SK-N-SH (cell line): ENCODE data around the gene IGSF9B. TPM values are rescaled to one million over a fixed set of nuclear protein-coding genes. Genes with fewer than 3 reads are reported as not detected.
A peak's percentile ranks its signal among the peaks of the same experiment; 100 is the strongest.

ENCODE experiments used
- CTCF ChIA-PET: fragments of 300-600, 350-600 bp; formaldehyde crosslinking; extraction: SDS; loops from one replicate; lab custom pipeline; 2021; lab: Yijun Ruan, JAX
- POLR2A ChIA-PET: fragments of 350-600 bp; sonication (Branson Sonifier 250); formaldehyde crosslinking; extraction: SDS; loops from one replicate; lab custom pipeline; 2020; ENCODE audit warnings: antibody characterized with exemption, inconsistent platforms; lab: Yijun Ruan, JAX
- DNase-seq: peaks from one replicate; pipeline ENCODE4 v3.0.0; 2012
- H2AFZ ChIP-seq: fragments of 200-600 bp; sonication (generic); 2 replicates; pipeline ENCODE4 v1.8.1; 2016; ENCODE audit warnings: antibody characterized with exemption, mild to moderate bottlenecking, low read depth
- H3F3A ChIP-seq: fragments of 200-600 bp; sonication (generic); replicated peaks from 2 replicates; pipeline ENCODE3; 2016; ENCODE audit warnings: antibody characterized with exemption, mild to moderate bottlenecking; ENCODE audit not compliant: insufficient read depth
- H3K27ac ChIP-seq, 2 experiments: fragments of 200-500 bp in 1 of 2; fragments of 200-600 bp in 1 of 2; sonication (Bioruptor generic) in 1 of 2; sonication (generic), shearing (Covaris generic) in 1 of 2; 2 replicates each; pipeline versions ENCODE4 v1.5.1 to v1.6.1; 2014 to 2016; ENCODE audit warnings: low read depth in 2 of 2, inconsistent platforms in 1 of 2, low read length in 1 of 2, mild to moderate bottlenecking in 1 of 2, mixed read lengths in 1 of 2
- H3K27me3 ChIP-seq: fragments of 200-600 bp; sonication (generic), shearing (Covaris generic); 2 replicates; pipeline ENCODE4 v1.6.1; 2016; ENCODE audit warnings: mixed run types; ENCODE audit not compliant: insufficient read depth
- H3K36me3 ChIP-seq, 2 experiments: fragments of 200-500 bp in 1 of 2; fragments of 200-600 bp in 1 of 2; sonication (Bioruptor generic) in 1 of 2; sonication (generic) in 1 of 2; replicated peaks in 1 of 2; 2 replicates each; pipeline versions ENCODE3 to v1.5.1; 2014 to 2016; ENCODE audit warnings: low read length in 1 of 2, mild to moderate bottlenecking in 1 of 2; ENCODE audit not compliant: insufficient read depth in 2 of 2, control insufficient read depth in 1 of 2
- H3K4me1 ChIP-seq, 2 experiments: fragments of 200-500 bp in 1 of 2; fragments of 200-600 bp in 1 of 2; sonication (Bioruptor generic) in 1 of 2; sonication (generic), shearing (Covaris generic) in 1 of 2; 2 replicates each; pipeline versions ENCODE4 v1.5.1 to v1.6.1; 2014 to 2016; ENCODE audit warnings: low read depth in 1 of 2, low read length in 1 of 2, mixed run types in 1 of 2; ENCODE audit not compliant: insufficient read depth in 2 of 2, control insufficient read depth in 1 of 2
- H3K4me2 ChIP-seq: fragments of 200-600 bp; sonication (generic), shearing (Covaris generic); 2 replicates; pipeline ENCODE4 v1.6.1; 2017; ENCODE audit warnings: mixed run types
- H3K4me3 ChIP-seq, 2 experiments: fragments of 200-500 bp in 1 of 2; fragments of 200-600 bp in 1 of 2; sonication (Bioruptor generic) in 1 of 2; sonication (generic), shearing (Covaris generic) in 1 of 2; 2 replicates each; pipeline versions ENCODE4 v1.5.1 to v1.8.1; 2014 to 2016; ENCODE audit warnings: low read depth in 2 of 2, inconsistent platforms in 1 of 2, low read length in 1 of 2, mild to moderate bottlenecking in 1 of 2, mixed read lengths in 1 of 2, moderate library complexity in 1 of 2
- H3K79me2 ChIP-seq: fragments of 200-600 bp; sonication (generic); 2 replicates; pipeline ENCODE4 v1.8.1; 2017; ENCODE audit warnings: mild to moderate bottlenecking; ENCODE audit not compliant: insufficient read depth
- H3K9ac ChIP-seq: fragments of 200-600 bp; sonication (generic); 2 replicates; pipeline ENCODE4 v1.6.1; 2017; ENCODE audit warnings: mixed run types
- H3K9me2 ChIP-seq: fragments of 200-600 bp; sonication (generic); 2 replicates; pipeline ENCODE4 v1.6.1; 2017; ENCODE audit warnings: mixed run types
- H3K9me3 ChIP-seq: fragments of 200-600 bp; sonication (generic); 2 replicates; pipeline ENCODE4 v1.6.1; 2017; ENCODE audit warnings: mixed run types, mild to moderate bottlenecking, moderate library complexity
- H4K20me1 ChIP-seq: fragments of 200-600 bp; sonication (generic); 2 replicates; pipeline ENCODE4 v1.6.1; 2017; ENCODE audit warnings: mild to moderate bottlenecking, mixed run types; ENCODE audit not compliant: insufficient read depth
- EP300 ChIP-seq, 2 experiments: IDR thresholded peaks; 2 replicates each; pipeline versions ENCODE4 v1.4.0 to v1.6.1; 2012; ENCODE audit warnings: borderline replicate concordance in 1 of 2, low read depth in 1 of 2, low read length in 1 of 2
- FOXJ3 ChIP-seq: sonication (generic); formaldehyde crosslinking; IDR thresholded peaks from 2 replicates; pipeline ENCODE4 v1.5.1; 2020; ENCODE audit warnings: mild to moderate bottlenecking, missing genetic modification reagents
- MAX ChIP-seq: IDR thresholded peaks from 2 replicates; pipeline ENCODE4 v1.4.0; 2012; ENCODE audit warnings: low read depth
- MEF2A ChIP-seq: IDR thresholded peaks from 2 replicates; pipeline ENCODE4 v1.4.0; 2012; ENCODE audit warnings: low read depth, borderline replicate concordance
- PBX3 ChIP-seq: IDR thresholded peaks from 2 replicates; pipeline ENCODE4; 2012
- POLR2AphosphoS5 ChIP-seq: IDR thresholded peaks from 2 replicates; pipeline ENCODE4 v1.6.1; 2012; ENCODE audit warnings: low read depth, low read length
- RCOR1 ChIP-seq: fragments of 150-350 bp; IDR thresholded peaks from 2 replicates; pipeline ENCODE4 v1.6.1; 2017; ENCODE audit warnings: antibody characterized with exemption, low read length
- SIN3A ChIP-seq: IDR thresholded peaks from 2 replicates; pipeline ENCODE4 v1.6.1; 2012; ENCODE audit warnings: low read depth, mild to moderate bottlenecking, low read length, moderate library complexity, borderline replicate concordance
- TEAD4 ChIP-seq: IDR thresholded peaks from 2 replicates; pipeline ENCODE4 v1.4.0; 2012; ENCODE audit warnings: mild to moderate bottlenecking, borderline replicate concordance; ENCODE audit not compliant: insufficient read depth
- WGBS: methylation state at CpG from one replicate; pipeline ENCODE4 v1.1.6; 2017; ENCODE audit warnings: low lambda C conversion rate; 5-methylcytosine and 5-hydroxymethylcytosine counted together
- polyA plus RNA-seq, 3 experiments: library from polyadenylated mRNA; depleted of rRNA; stranded (reverse); fragments of >200 nt; gene quantifications; 2 replicates each; pipeline ENCODE4 v1.2.3, GENCODE V29; 2012

Gene IGSF9B
- polyA plus RNA-seq, 1 of the 3 experiments (the other 2 are of a cell fraction): 0.41 TPM

- H3K4me1 ChIP-seq: peaks cover 0 to 100% of the 10 kb centered on the region in 2 experiments; a peak in 2 of 4 replicates
- CTCF ChIA-PET: interaction anchor here (2.5 to 16.7 kb wide), 5 partner anchors 12 to 101 kb away, joined by 8 to 200 read pairs (median 37); no protein-coding TSS in a partner anchor
- H3K27me3 ChIP-seq: peaks cover 3% of the 10 kb centered on the region; the same call in 1 of the 2 replicates
- H3K36me3 ChIP-seq: no peaks in the 10 kb centered on the region
- no peak for DNase-seq
- no peak overlapping the region for H3K4me3 ChIP-seq
- H3K9me2 ChIP-seq: no peaks in the 10 kb centered on the region
- H3K79me2 ChIP-seq: no peaks in the 10 kb centered on the region
- TF ChIP-seq TEAD4 (no peak), FOXJ3 (CRISPR knock-in tag) (no peak), PBX3 (no peak)
- TF ChIP-seq, all 33 proteins: peak for 0
- H3K27ac ChIP-seq: peak overlapping the region in 1 of 2 experiments; percentile 89; a peak in 2 of 4 replicates
- H2AFZ ChIP-seq: no peak overlapping the region
- H3K9ac ChIP-seq: no peak overlapping the region
- no peaks in the 10 kb centered on the region for H4K20me1 ChIP-seq
- no peaks in the 10 kb centered on the region for H3K9me3 ChIP-seq
- POLR2A ChIA-PET: interaction anchor here (0.8 to 8.3 kb wide), 4 partner anchors 13 to 102 kb away, joined by 3 to 102 read pairs (median 42); no protein-coding TSS in a partner anchor
- WGBS: 63% methylated on average over 6 of the region's 6 CpGs
- no peaks in the 10 kb centered on the region for H3F3A ChIP-seq
- no peak overlapping the region for H3K4me2 ChIP-seq
Observed at GRCh38 chr11:133949129-133949528, 7.6 kb downstream of the IGSF9B start.

GRCh38 chr11:133948711-133949110 is 8.1 kb downstream of the IGSF9B start:
- CTCF ChIA-PET: interaction anchor here (0.8 to 16.7 kb wide), 9 partner anchors 9 to 191 kb away, joined by 3 to 200 read pairs (median 8); no protein-coding TSS in a partner anchor
- WGBS: 80% methylated on average over 1 of the region's 9 CpGs

More at GRCh38 chr11:133948711-133949110, 8.1 kb downstream of the IGSF9B start:
- no peaks in the 10 kb centered on the region for H4K20me1 ChIP-seq
- no peaks in the 10 kb centered on the region for H3F3A ChIP-seq
- H3K27ac ChIP-seq: peak overlapping the region in 1 of 2 experiments; percentile 89; a peak in 2 of 4 replicates
- no peak overlapping the region for H3K4me2 ChIP-seq
- no peak for TF ChIP-seq POLR2AphosphoS5
- TF ChIP-seq PBX3: no peak
- no peak for TF ChIP-seq MAX
- no peak for TF ChIP-seq MEF2A
- TF ChIP-seq SIN3A: no peak
- TF ChIP-seq EP300 (IDR thresholded peaks at IDR 0.05; ENCODE audit: borderline replicate concordance in 1 of 2, low read depth in 1 of 2, low read length in 1 of 2): no peak
- TF ChIP-seq RCOR1: no peak
- POLR2A ChIA-PET: interaction anchor here (0.8 to 8.3 kb wide), 9 partner anchors 8 to 102 kb away, joined by 3 to 102 read pairs (median 14); partner anchors contain the start of gene IGSF9B
- DNase-seq: no peak
- H2AFZ ChIP-seq: no peak overlapping the region
- H3K36me3 ChIP-seq: no peaks in the 10 kb centered on the region
- no peaks in the 10 kb centered on the region; the same call in 1 of the 2 replicates for H3K27me3 ChIP-seq
- H3K4me1 ChIP-seq: peaks cover 0 to 100% of the 10 kb centered on the region in 2 experiments; a peak in 2 of 4 replicates
- no peaks in the 10 kb centered on the region for H3K79me2 ChIP-seq
- no peak overlapping the region; a peak in 1 of 4 replicates for H3K4me3 ChIP-seq
- no peaks in the 10 kb centered on the region for H3K9me3 ChIP-seq
- H3K9ac ChIP-seq: no peak overlapping the region
- no peaks in the 10 kb centered on the region for H3K9me2 ChIP-seq
